NT2/D1 (cell line): ENCODE results near the gene TCP11L1.

ENCODE experiments used
- SUZ12 ChIP-seq: IDR thresholded peaks from 2 replicates; pipeline ENCODE4 v1.6.1; 2011; ENCODE audit not compliant: insufficient read length, insufficient read depth; ENCODE audit errors: extremely low read depth
- YY1 ChIP-seq: IDR thresholded peaks from 2 replicates; pipeline ENCODE4 v1.6.1; 2011; ENCODE audit not compliant: insufficient read length, insufficient read depth
- ZNF274 ChIP-seq: IDR thresholded peaks from 2 replicates; pipeline ENCODE4 v1.6.1; 2011; ENCODE audit warnings: mild to moderate bottlenecking, low read depth, low read length

DNA sequence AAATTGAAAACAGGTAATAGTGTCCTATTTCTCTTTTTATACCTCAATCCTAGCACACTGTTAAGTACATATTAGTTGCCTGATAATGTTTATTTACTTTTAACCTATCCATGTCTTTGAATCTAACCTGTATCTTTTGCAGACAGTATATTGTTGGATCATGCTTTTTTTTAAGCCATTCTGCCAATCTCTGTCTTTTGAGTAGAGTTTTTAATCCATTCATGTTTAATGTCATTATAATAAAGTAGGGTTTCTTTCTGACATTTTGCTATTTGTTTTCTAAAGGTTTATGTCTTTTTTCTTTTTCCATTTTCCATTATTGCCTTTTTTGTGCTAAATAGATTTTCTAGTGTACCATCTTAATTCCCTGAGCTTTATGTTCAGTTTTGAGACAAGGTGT is 47.5 kb upstream of the TCP11L1 start:
- TF ChIP-seq YY1 = no peak
- TF ChIP-seq ZNF274 = no peak
- TF ChIP-seq SUZ12 = no peak
